GM18951 (cell line): Measurements from ENCODE around the gene KCNJ11.

Experiments
- POLR2A ChIP-seq: IDR thresholded peaks from 4 replicates; pipeline ENCODE4 v1.6.1; 2011; ENCODE audit warnings: mild to moderate bottlenecking; ENCODE audit not compliant: insufficient read length, insufficient read depth; ENCODE audit errors: extremely low read depth
- in situ Hi-C: fragments of 300-500 bp; cut with MboI; formaldehyde crosslinking; loops from one replicate; pipeline ENCODE4 v1.12.0; 2022; ENCODE audit warnings: low sequenced_read_pairs, mixed read lengths, inconsistent platforms; ENCODE audit not compliant: unreplicated experiment

The KCNJ11 gene

DNA sequence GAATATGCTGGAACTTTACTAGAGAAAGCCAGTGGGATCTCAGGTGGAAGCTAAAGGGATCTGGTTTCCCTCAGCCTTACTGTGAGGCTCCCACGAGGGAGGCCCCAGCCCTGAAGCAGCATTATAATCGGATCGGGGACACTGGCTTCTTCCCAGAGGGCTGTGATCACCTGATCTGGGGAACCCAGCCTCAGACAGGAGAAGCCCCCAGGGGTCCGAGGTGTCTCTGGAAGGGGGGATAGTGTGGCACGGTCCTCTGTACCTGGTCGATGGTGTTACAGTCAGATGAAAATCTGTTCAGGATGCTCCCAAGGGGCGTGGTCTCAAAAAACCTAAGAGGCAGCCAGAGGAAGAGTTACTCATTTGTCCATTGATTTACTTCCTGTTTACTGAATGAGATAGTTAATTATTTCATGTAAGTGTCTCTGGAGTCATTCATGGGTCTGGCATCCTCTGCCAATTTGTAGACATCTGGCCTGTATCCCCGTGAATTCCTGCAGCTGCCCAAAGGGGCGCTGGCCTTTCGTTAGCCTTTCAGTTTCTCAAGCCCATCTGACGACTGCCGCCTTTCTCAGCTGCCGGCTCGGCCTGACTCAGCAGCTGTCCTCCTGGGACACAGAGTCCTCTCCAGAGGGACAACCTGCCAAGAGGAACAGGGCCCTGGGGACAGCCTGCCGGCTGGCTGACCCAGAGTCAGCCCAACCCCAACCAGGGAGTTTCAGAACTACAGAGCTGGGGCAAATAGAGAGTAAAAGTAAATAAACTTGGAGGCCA is 17.0 kb upstream of the KCNJ11 start:
- no peak for TF ChIP-seq POLR2A
- in situ Hi-C loops, result no loop called here

DNA sequence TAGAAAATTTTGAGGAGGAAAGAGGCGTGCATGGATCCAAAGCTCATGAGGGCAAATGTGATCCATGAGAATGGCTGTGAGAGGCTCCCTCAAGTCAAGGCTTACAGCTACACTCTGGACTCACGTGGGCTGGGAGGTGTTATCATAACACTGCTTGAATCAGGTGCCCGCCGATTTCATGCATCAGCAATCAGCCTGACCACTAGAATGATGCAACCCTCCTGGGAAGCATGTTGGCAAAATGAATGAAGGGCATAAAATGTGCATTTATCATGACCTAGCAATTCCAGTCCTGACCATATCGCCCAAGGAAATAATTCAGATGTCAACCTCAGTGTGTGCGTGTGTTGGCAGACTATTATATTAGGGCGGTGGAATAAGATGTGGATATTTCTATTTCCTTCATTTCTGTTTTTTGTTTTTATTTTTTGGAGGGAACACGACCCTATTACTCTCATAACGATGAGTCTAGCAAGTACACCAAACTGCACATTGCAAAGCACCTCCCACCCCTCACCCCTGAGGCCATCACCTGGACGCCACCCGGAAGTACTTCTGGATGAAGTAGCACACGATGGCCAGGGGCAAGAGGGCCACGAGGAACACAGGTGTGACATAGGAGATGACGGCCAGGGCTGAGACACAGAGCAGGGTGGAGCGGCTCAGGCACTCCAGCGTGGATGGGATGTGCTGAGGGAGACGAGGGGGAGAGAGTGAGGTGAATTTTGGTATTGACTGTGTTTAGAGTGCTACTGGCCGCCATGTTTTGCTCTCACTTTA is 15.7 kb upstream of the KCNJ11 start:
- in situ Hi-C loops, result no loop called here
- TF ChIP-seq POLR2A, result no peak

DNA sequence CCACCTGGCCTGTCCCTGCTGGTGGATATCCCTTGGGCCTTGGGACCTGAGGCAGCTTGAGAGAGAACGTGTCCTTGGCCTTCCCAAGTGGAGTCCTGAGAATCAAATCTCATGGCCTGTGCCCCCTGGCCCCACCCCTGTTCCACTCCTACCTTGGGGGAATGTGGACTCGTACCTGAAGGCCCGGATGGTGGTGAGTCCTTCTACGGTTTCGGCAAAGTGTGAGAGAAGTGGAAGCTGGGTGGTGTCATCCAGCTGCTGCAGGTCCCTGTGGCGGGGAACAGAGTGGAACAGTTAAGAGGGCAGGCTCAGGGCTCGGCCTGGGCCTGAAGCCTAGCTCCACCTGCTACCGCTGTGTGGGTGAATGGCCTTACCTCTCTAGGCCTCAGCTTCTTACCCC is 14.0 kb upstream of the KCNJ11 start:
- in situ Hi-C loops, result no loop called here
- TF ChIP-seq POLR2A, result no peak

DNA sequence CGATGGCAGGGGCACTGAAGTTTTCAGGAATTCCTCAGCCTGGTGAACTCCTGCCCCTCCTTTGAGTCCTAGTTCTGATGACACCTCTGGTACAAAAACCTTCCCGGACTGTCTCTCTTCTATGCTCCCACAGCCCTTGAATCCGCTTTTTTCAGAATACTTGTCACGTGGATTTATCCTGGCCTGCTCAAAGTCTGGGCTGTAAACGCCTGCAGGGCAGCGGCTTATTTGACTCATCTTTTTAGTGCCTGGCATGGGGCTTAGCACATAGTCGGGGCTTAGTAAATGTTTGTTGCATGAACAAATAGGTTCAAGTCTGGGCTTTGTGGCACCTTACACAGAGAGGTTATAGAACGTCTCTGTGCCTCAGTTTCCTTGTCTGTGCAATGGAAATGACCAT is 13.4 kb upstream of the KCNJ11 start:
- no peak for TF ChIP-seq POLR2A
- in situ Hi-C loops, result no loop called here

DNA sequence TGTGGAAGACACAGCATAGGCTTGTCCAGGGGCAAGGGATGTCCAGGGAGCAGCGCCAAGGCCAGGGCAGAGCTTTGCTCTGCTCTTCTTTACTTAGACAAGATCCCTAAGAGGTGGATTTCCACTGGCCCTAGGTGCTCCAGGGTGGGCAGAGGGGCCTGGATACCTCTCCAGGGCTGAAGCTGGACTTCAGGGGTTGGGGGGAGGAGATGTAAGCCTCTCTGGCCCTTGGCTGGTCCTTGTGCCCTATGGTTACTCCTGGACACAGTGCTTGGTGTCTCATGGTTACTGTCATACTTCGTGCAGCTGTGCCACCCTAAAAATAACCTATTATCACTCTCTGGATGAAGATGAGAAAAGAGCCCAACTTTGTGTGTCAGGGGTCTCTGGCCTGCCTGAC is 12.9 kb upstream of the KCNJ11 start:
- TF ChIP-seq POLR2A, result no peak
- in situ Hi-C loops, result no loop called here

DNA sequence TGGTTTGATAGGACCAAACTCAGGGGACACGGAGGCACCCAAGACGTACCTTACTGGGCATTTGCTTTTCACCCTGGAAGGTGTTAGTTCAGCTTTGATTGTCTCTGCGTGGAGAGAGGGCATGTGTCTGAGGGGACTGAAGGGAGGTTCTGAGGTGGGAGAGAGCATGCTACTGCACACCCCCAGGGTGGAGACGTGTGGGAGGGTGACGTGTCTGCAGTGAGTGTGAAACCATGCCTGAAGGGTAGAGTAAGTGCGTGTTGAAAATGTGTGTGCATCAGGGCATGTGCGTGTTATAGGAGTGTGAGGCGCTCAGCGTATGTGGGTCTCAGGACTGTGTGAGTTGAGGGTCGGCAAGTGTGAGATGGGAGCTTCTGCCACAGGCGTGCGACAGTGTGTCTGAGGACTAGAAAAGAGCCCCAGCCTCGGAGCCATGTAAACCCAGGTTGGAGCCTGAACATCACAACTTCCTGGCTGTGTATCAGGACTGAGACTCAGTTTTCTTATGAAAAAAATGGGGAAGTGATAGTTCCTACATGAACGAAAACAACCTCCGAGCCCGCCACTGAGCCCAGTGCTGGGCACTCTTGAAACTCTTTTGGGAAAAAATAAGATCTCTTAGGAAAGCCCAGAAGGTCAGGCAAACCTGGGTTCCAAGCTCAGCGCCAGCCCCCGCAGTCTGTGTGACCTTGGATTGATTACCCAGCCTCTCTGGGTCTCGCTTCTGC is 11.8 kb upstream of the KCNJ11 start:
- in situ Hi-C loops, result no loop called here
- no peak for TF ChIP-seq POLR2A

DNA sequence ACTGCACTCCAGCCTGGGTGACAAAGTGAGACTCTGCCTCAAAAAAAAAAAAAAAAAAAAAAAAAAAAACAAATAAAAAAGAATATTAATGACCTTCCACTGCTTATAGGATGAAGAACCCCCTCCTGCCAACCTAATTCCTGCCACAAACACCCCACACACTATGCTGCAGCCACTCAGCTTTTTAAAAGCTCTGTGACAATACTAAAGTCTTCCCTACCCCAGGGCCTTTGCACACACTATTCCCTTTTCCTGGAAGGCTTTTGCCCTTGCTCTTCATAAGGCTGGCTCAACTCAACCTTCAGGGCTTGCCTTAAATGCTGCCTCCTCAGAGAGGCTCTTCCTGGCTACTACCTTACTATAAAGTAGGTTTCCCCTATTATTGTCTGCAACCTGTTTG is 10.8 kb upstream of the KCNJ11 start:
- in situ Hi-C loops, result loop anchor here (10.0 kb wide), 1 partner anchor 116 kb away; no protein-coding TSS in a partner anchor
- TF ChIP-seq POLR2A, result no peak

DNA sequence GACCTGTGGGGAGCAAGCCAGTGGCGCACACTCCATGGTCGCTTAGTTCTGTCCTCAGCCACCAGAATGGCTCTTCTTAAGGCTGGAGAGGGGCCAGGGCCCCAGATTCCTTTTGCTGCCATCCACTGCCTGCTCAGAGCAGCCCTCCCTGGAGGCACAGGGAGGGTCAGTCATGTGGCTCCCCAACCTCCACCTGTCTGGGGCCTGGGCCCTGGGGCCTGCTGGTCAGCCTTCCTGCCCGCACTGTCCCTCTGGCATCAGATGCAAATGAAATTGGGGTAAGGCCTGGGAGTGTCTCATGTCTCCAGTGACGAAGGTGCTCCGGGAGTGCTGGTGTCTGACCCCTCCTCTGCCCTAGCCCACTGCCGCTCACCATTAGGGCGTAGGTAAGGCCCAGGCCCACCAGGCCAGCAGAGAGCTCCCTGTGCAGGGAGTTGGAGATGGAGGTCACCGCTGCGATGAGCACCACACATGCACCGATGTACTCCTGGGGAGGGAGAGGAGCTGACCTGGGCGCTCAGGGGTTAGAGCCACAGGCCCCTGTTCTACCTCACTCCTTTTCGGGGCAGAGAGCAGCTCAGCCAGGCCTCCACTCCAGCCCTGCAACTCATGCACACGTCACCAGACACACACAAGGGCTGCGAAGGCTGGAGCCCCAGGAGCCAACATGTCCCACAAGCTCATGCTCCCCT is 9.0 kb upstream of the KCNJ11 start:
- no peak for TF ChIP-seq POLR2A

DNA sequence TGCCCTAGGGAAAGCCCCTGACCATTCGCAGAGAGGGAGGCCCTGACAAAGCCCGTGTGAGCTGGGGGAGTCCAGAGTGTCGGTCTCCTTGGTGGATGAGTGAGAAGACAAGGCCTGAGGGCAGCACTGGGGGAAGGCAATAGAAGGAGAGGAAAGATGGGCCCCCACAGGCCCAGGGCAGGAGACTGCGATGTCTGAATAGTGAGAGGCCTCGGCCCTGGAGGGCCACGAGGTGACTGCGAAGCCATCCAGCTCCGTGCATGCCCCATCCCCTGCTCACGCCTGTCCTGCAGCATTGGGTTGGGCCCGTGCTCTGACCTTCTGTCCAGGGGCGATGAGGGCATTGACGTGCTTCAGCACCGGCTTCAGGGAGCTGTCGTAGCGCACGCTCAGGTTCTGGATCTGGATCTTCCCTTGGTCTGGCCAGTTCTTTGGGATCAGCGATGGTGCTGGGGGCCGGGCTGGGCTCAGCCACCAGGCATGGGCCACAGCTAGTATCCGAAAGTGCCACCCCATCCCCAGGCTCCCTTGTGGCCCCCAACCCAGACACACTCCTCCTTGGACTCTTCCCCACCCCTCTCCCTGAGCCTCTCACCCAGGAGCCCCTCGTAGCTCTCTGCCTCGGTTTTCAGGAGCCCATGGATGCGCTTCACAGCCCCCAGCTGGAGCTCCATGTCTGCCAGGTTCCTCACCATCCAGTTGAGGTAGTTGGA is 8.3 kb upstream of the KCNJ11 start:
- no peak for TF ChIP-seq POLR2A
- in situ Hi-C loops, result loop anchor here (10.0 kb wide), 1 partner anchor 118 kb away; no protein-coding TSS in a partner anchor

More for the DNA sequence above, 9.0 kb upstream of the KCNJ11 start:
- in situ Hi-C loops, result loop anchor here (10.0 kb wide), 1 partner anchor 117 kb away; no protein-coding TSS in a partner anchor

DNA sequence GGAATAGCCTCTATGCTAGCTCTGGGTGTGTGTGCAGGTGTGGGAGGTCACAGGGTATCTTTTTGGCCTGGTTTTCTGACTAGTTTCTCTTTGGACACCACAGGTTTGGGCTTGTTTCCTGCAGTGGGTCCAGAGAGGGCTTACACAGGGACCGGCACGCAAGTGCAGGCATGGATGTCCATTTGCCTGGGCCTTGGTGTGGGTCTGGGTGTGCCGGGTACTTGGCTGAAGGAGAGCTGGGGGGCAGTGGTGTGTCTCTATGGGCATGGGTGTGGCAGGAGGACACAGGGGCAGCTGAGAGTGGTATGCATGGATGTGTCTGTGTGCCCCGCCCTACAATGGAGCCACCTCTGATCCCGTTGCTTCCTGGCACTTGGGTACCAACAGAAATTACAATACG is 7.5 kb upstream of the KCNJ11 start:
- in situ Hi-C loops, result loop anchor here (10.0 kb wide), 1 partner anchor 119 kb away; no protein-coding TSS in a partner anchor
- no peak for TF ChIP-seq POLR2A

DNA sequence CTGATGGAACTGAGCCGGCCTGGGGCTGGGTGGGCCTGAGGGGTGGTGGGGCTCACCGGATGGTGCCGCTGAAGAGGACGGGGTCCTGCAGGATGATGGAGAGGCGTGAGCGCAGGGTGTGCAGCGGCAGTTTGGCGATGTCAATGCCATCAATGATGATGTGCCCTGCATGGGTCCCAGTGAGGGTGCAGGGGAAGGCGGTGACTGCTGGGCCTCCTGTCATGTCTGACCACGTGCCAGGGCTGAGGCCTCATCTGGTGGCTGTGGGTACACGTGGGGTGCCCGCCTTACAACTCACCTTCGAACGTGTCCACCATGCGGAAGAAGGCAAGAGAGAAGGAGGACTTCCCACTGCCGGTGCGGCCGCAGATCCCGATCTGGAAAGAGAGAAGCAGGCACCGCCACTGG is 7.1 kb upstream of the KCNJ11 start:
- TF ChIP-seq POLR2A, result no peak
- in situ Hi-C loops, result loop anchor here (10.0 kb wide), 1 partner anchor 119 kb away; no protein-coding TSS in a partner anchor
